Mesodermal cell (in vitro differentiated cells): ENCODE data around the gene THAP3.
"Not testable (repeated sequence)": the region's sequence is repeated elsewhere in the genome, so short reads cannot be mapped to it uniquely, and the experiment has no call there.

Experiments used
- H3K27ac ChIP-seq: 2 replicates; pipeline ENCODE4 v1.7.0; 2013; ENCODE audit warnings: mild to moderate bottlenecking, low read depth, low read length, moderate library complexity; ENCODE audit not compliant: severe bottlenecking
- H3K36me3 ChIP-seq: 2 replicates; pipeline ENCODE4 v1.7.1; 2013; ENCODE audit warnings: mild to moderate bottlenecking, low read length, moderate library complexity; ENCODE audit not compliant: control insufficient read depth, insufficient read depth
- H3K4me1 ChIP-seq: one replicate; pipeline ENCODE4 v1.7.1; 2013; ENCODE audit warnings: mild to moderate bottlenecking, low read length; ENCODE audit not compliant: insufficient read depth, control insufficient read depth, poor library complexity, severe bottlenecking
- H3K4me3 ChIP-seq: 2 replicates; pipeline ENCODE4 v1.7.0; 2013; ENCODE audit warnings: low read length, control low read depth, mild to moderate bottlenecking; ENCODE audit not compliant: insufficient read depth, poor library complexity, severe bottlenecking; ENCODE audit errors: extremely low read depth
- H3K9me3 ChIP-seq: 2 replicates; pipeline ENCODE4 v1.7.1; 2013; ENCODE audit warnings: mild to moderate bottlenecking, low read length, moderate library complexity; ENCODE audit not compliant: control insufficient read depth
- WGBS, 2 experiments: methylation state at CpG; one replicate each; pipeline ENCODE4 v1.1.5; 2013; ENCODE audit warnings: missing lambda C conversion rate in 2 of 2; ENCODE audit not compliant: insufficient coverage in 2 of 2; 5-methylcytosine and 5-hydroxymethylcytosine counted together

The THAP3 gene

DNA sequence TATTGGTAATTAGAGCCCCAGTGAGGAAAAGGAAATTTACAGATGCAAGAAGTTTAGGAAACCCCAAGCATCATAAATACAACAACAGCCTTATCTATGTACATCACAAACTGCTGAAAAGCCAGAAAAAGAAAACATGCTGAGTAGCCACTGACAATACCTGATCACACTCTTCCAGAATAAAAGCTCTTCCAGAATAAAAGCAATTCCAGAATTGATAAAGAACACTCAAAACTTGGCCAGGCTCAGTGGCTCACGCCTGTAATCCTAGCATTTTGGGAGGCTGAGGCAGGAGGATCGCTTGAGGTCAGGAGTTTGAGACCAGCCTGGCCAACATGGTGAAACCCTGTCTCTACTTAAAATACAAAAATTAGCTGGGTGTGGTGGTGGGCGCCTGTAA is 16.2 kb downstream of the THAP3 start:
- not testable (repeated sequence) for H3K4me1 ChIP-seq, H3K4me3 ChIP-seq, H3K27ac ChIP-seq, H3K9me3 ChIP-seq
- 73 to 84% methylated on average over 2 to 3 of the region's 3 CpGs for WGBS, 2 experiments
- H3K36me3 ChIP-seq: peaks cover 93% of the 10 kb centered on the region

DNA sequence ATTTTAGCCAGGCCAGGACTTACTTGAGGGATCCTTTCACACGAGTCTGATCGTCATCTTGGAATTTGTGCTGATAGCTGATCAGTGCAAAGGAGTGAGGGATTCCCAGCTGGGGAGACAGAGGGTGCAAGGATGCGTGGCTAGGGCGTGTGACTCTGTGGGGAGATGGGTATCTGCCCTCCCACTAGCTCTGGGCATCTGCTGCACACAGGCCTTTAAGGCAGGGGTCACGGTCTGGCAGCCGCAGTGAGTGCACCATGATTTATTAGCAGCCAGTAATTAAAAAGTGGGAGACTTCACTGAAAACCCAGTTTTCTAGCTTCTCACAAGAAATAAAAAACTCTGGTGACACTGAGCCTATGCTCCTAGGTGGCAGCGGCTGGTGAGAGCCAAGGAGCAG is 20.4 kb downstream of the THAP3 start:
- peaks cover 66% of the 10 kb centered on the region for H3K36me3 ChIP-seq
- H3K9me3 ChIP-seq: no peaks in the 10 kb centered on the region
- H3K4me3 ChIP-seq: no peak overlapping the region
- no peaks in the 10 kb centered on the region for H3K4me1 ChIP-seq
- no peak overlapping the region for H3K27ac ChIP-seq
- WGBS, 2 experiments: 95 to 98% methylated on average over 7 of the region's 7 CpGs

DNA sequence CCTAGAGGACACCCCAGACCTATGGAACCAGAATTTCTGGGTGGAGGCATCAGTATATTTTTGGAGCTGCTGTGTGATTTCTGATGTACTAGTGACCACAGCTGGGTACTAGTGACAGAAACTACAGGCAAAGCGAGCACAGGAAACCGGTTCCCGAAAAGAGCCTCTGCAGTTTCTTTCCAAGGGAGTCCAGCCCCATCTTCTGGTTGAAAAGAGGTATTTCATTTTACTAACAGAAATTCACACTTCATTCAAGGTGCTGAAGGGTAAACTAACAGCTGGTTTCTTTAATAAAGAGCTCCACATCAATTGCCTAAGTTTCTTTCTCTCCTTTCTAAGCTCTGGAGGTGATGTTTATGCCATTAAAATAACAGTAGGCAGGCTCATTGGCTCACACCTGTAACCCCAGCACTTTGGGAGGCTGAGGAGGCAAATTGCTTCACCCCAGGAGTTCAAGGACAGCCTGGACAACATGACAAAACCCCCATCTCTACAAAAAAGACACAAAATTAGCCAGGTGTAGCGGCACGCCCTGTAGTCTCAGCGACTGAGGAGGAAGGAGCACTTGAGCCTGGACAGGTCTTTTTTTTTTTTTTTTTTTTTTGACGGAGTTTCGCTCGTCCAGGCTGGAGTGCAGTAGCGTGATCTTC is 22.0 kb downstream of the THAP3 start:
- H3K36me3 ChIP-seq: peaks cover 69% of the 10 kb centered on the region
- H3K4me3 ChIP-seq: no peak overlapping the region
- 63 to 67% methylated on average over 3 to 4 of the region's 10 CpGs for WGBS, 2 experiments
- H3K27ac ChIP-seq: no peak overlapping the region
- H3K9me3 ChIP-seq: no peaks in the 10 kb centered on the region
- H3K4me1 ChIP-seq: no peaks in the 10 kb centered on the region

DNA sequence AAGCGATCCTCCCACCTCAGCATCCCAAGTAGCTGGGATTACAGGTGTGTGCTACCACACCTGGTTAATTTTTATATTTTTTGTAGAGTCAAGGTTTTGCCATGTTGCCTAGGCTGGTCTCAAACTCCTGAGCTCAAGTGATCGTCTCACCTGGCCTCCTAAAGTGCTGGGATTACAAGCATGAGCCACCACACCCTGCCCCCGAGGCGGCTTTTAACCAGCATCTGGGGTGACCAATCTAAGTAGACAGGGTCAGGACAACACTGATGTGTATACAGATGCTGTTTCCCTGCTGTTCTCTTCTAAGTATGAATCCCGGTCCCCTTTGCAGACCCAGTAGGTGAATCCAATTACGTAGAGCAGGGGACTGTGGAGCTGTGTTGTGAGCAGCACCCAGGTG is 23.9 kb downstream of the THAP3 start:
- H3K9me3 ChIP-seq: no peaks in the 10 kb centered on the region
- no peaks in the 10 kb centered on the region for H3K4me1 ChIP-seq
- no peak overlapping the region for H3K27ac ChIP-seq
- peaks cover 69% of the 10 kb centered on the region for H3K36me3 ChIP-seq
- H3K4me3 ChIP-seq: no peak overlapping the region
- 77 to 91% methylated on average over 5 to 6 of the region's 6 CpGs for WGBS, 2 experiments

DNA sequence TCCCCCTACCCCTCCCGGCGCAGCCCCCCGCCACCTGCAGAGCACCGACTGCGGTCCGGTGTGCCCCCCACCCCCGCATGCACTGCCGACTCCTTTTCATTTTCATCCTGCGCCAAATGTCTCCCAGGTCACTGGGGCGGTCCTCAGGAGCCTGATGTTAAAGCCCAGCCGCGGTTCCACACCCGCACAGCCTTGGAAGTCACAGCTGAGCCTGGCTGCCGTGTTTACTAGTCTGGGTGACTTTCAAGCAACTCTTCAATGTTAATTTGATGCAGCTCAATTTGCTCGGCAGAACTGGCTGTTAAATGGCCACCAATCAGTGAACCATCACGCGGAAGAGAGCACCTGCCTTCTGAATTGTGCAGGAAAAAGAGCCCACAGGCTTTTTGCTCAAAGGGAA is 27.2 kb downstream of the THAP3 start:
- Histone ChIP-seq H3K4me3 (no peak overlapping the region), H3K27ac (no peak overlapping the region), H3K9me3 (no peaks in the 10 kb centered on the region), H3K36me3 (peaks cover 57% of the 10 kb centered on the region), H3K4me1 (no peaks in the 10 kb centered on the region)
- 96 to 97% methylated on average over 12 to 17 of the region's 17 CpGs for WGBS, 2 experiments

DNA sequence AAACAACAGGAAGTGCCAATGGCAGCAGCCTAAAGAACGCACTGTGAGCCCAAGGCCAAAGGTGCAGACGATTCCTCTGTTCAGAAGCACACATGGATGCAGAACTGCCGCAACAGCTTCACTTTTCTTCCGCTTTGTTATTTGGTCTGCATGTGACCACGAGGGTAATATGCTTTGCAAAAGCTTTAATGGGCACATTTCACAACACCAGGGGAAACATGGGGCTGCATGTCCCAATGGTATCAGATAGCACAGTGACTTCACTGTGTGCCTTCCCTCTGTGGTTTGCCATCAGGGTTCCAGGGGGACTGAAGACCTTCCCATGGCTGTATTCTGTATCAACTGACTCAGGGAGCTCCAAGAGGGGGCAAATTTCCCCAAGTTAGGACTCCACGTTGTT is 28.3 kb downstream of the THAP3 start:
- H3K27ac ChIP-seq: no peak overlapping the region
- H3K36me3 ChIP-seq: peaks cover 63% of the 10 kb centered on the region
- 82 to 90% methylated on average over 5 to 6 of the region's 6 CpGs for WGBS, 2 experiments
- H3K4me1 ChIP-seq: no peaks in the 10 kb centered on the region
- no peak overlapping the region for H3K4me3 ChIP-seq
- H3K9me3 ChIP-seq: no peaks in the 10 kb centered on the region

DNA sequence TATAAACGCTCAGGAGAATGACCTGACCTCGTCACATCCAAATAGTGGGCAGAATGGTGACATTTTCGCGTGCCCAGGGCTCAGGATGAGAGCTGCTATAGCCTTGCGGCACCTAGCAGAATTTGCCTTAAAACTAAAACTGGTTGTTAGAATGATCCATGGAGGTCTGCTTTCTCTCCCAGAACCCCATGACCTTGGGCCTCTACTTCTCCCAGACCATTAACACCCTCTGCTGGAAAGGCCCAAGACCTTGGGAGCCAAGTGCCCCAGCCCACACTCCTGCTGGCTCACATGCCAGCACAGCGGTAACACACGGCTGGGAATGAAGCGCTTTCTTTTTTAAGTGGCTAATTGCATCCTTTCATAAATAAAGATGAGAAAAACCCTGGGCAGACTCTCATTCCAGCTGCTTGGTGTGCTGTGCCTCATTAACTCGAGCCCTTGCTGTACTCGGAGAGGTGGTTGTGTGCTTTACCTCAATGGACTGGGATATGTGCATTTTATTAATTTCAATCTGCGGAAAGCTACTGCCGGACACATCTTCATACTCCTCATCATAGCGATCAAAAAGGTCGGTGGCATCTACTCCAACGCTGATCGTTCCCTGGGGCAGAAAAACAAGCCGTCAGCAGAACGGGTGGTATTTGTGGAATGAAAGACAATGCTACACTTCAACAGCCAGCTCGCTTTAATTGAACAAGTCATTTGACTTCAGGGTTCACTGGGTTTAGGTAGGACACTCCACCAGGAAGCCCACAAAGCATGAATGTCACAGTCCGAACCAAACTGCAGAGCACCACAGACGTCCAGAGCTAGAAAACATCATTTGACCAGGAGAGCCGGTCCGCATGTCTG is 29.0 kb downstream of the THAP3 start:
- Histone ChIP-seq H3K4me3 (no peak overlapping the region), H3K36me3 (peaks cover 65% of the 10 kb centered on the region), H3K4me1 (no peaks in the 10 kb centered on the region), H3K9me3 (no peaks in the 10 kb centered on the region), H3K27ac (no peak overlapping the region)
- WGBS, 2 experiments: 95 to 97% methylated on average over 14 to 22 of the region's 23 CpGs

DNA sequence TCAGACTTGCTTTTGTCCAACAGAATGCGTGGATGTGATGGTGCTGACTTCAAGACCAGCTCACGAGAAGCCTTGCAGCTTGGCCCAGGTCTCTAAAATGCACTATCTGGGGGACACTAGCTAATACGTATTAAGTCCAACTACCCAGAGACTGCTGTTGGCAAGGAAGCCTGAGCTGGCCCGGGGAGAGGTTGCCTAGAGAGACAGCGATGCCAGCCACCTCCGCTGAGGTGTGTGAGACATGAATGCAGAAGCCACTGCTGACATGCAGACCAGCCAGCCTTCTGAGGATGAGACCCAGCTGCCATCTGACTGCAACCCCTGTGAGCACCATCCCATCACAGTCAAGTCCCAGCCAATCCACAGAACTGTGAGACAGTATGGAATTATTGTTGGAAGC is 32.5 kb downstream of the THAP3 start:
- WGBS, 2 experiments: 94 to 98% methylated on average over 6 of the region's 6 CpGs
- Histone ChIP-seq H3K9me3 (no peaks in the 10 kb centered on the region), H3K36me3 (peaks cover 51% of the 10 kb centered on the region), H3K4me1 (no peaks in the 10 kb centered on the region), H3K27ac (no peak overlapping the region), H3K4me3 (no peak overlapping the region)

DNA sequence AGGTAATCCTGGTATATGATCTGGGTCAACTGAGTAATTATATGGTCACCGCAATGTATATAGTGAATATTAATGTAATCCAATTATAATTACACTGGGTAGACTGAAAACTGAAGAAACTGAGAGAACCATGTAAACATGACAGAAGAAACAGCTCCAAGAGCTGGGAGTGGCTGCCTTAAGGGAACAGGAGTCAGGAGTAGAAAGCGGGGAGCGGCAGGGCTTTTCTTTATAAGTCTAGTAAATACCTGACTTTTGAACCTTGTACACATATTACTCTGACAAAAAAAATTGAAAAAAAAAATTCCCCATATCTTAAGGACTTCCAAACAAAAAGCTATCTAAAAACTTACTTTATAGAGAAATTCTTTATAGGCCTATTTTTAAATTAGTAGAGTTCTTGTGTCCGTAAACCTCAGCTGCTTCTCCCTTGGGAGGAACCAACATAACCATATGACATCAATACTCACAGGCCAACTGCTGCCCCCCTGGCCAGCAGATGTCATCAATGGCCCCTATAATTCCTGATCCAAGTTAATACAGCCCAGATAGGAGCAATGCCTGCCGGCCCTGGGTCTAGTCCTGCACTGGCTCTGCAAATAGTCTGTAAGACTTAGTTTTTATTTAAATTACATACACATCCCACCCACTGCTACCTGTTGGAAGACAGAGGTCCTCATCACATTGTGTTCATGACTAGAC is 33.8 kb downstream of the THAP3 start:
- Histone ChIP-seq H3K4me1 (no peaks in the 10 kb centered on the region), H3K9me3 (no peaks in the 10 kb centered on the region), H3K27ac (no peak overlapping the region), H3K4me3 (no peak overlapping the region), H3K36me3 (peaks cover 52% of the 10 kb centered on the region)
- WGBS, 2 experiments: 100% methylated on average over 2 of the region's 5 CpGs; no CpG with 5 or more reads in 1 of the 2 experiments

DNA sequence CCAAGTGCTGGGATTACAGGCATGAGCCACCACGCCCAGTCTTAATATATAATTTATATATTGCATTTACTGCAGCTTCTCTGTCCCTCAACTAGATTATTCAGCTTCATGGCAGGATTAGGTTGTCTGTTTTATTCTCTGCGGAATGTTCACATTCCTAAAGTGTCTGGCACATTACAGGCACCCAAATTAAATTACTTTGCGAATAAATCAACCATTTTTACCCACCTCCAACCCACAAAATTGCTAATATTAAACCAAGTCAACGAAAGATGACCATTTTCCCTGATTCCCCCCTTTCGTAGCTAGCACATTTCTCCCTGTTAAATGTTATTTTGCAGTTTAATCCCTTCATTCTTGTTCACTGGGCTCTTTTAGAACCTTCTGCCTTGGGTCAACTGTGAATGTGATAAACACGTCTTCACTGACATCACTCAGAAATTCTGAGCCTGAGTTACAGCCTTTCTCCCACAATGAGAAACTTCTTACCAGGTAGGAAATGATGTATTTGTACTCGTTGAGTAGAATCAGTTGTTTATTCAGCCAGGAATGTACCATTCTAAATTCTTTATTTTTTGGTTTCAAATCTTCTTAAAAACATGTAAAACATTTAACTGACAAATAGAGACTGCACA is 35.9 kb downstream of the THAP3 start:
- H3K36me3 ChIP-seq: peaks cover 58% of the 10 kb centered on the region
- H3K4me1 ChIP-seq: no peaks in the 10 kb centered on the region
- no peaks in the 10 kb centered on the region for H3K9me3 ChIP-seq
- no peak overlapping the region for H3K27ac ChIP-seq
- whole genome bisulfite sequencing, 2 experiments: 92 to 100% methylated on average over 4 to 5 of the region's 7 CpGs
- H3K4me3 ChIP-seq: no peak overlapping the region
